Measurements from ENCODE around the gene TTC21A.

TTC21A gene

GRCh38 chr3:39133093-39133490 lies 25.6 kb downstream of the TTC21A start:
- no CpG with 5 or more reads among the region's 1 CpG for WGBS (ENCODE audit: extremely low coverage, insufficient coverage, low lambda C conversion rate)
- no peaks in the 10 kb centered on the region for H3K27me3 ChIP-seq (ENCODE audit: insufficient read depth, low read length, poor library complexity)
- H3K9ac ChIP-seq (ENCODE audit: low read length) = no peak overlapping the region
- no peak overlapping the region for H2BK15ac ChIP-seq (replicated peaks; ENCODE audit: low read depth)
- H2BK120ac ChIP-seq (ENCODE audit: low read depth, low read length) = no peak overlapping the region
- no peak overlapping the region for H2AK5ac ChIP-seq (ENCODE audit: low read length)
- H3K36me3 ChIP-seq (ENCODE audit: control insufficient read depth, insufficient read depth, low read length) = no peaks in the 10 kb centered on the region
- H3K27ac ChIP-seq (ENCODE audit: low read depth, low read length) = no peak overlapping the region
- no peak overlapping the region for H2BK5ac ChIP-seq (ENCODE audit: low read length)
- peaks cover 5% of the 10 kb centered on the region for H3K4me1 ChIP-seq (ENCODE audit: control insufficient read depth, low read depth, low read length)
- H4K8ac ChIP-seq (ENCODE audit: low read depth, low read length) = no peak overlapping the region
- H3K23ac ChIP-seq (ENCODE audit: low read length) = no peak overlapping the region
- H3K56ac ChIP-seq (ENCODE audit: low read length) = no peak overlapping the region
- H3K4ac ChIP-seq (ENCODE audit: low read depth, low read length) = no peak overlapping the region
- no peak for DNase-seq
- no peak overlapping the region for H3K4me3 ChIP-seq (ENCODE audit: low read length)
- no peak overlapping the region for H4K5ac ChIP-seq (ENCODE audit: low read length)
- H3K79me1 ChIP-seq (ENCODE audit: low read length) = no peaks in the 10 kb centered on the region
- H3K18ac ChIP-seq (ENCODE audit: low read length) = no peak overlapping the region
- H3K79me2 ChIP-seq (ENCODE audit: control insufficient read depth, insufficient read depth, low read length) = no peaks in the 10 kb centered on the region
- H3K4me2 ChIP-seq (ENCODE audit: low read length) = no peak overlapping the region

GRCh38 chr3:39133822-39134221 lies 26.3 kb downstream of the TTC21A start:
- Histone ChIP-seq H3K36me3 (ENCODE audit: control insufficient read depth, insufficient read depth, low read length) (no peaks in the 10 kb centered on the region), H3K4me3 (ENCODE audit: low read length) (no peak overlapping the region), H3K4ac (ENCODE audit: low read depth, low read length) (no peak overlapping the region), H2AK5ac (ENCODE audit: low read length) (no peak overlapping the region), H3K9ac (ENCODE audit: low read length) (no peak overlapping the region), H3K23ac (ENCODE audit: low read length) (no peak overlapping the region), H3K79me1 (ENCODE audit: low read length) (no peaks in the 10 kb centered on the region), H3K18ac (ENCODE audit: low read length) (no peak overlapping the region), H2BK120ac (ENCODE audit: low read depth, low read length) (no peak overlapping the region), H3K27me3 (ENCODE audit: insufficient read depth, low read length, poor library complexity) (no peaks in the 10 kb centered on the region), H4K5ac (ENCODE audit: low read length) (no peak overlapping the region), H2BK5ac (ENCODE audit: low read length) (no peak overlapping the region), H3K79me2 (ENCODE audit: control insufficient read depth, insufficient read depth, low read length) (no peaks in the 10 kb centered on the region), H4K8ac (ENCODE audit: low read depth, low read length) (no peak overlapping the region), H2BK15ac (replicated peaks; ENCODE audit: low read depth) (no peak overlapping the region), H3K56ac (ENCODE audit: low read length) (no peak overlapping the region), H3K27ac (ENCODE audit: low read depth, low read length) (no peak overlapping the region), H3K4me2 (ENCODE audit: low read length) (no peak overlapping the region), H3K4me1 (ENCODE audit: control insufficient read depth, low read depth, low read length) (peaks cover 5% of the 10 kb centered on the region)
- no CpG with 5 or more reads among the region's 6 CpGs for WGBS (ENCODE audit: extremely low coverage, insufficient coverage, low lambda C conversion rate)
- no peak for DNase-seq

GRCh38 chr3:39134305-39134704 lies 26.8 kb downstream of the TTC21A start:
- no peak overlapping the region for H3K4ac ChIP-seq (ENCODE audit: low read depth, low read length)
- no peak overlapping the region for H2AK5ac ChIP-seq (ENCODE audit: low read length)
- no CpG with 5 or more reads among the region's 7 CpGs for WGBS (ENCODE audit: extremely low coverage, insufficient coverage, low lambda C conversion rate)
- H3K18ac ChIP-seq (ENCODE audit: low read length) = no peak overlapping the region
- no peak overlapping the region for H3K23ac ChIP-seq (ENCODE audit: low read length)
- no peak overlapping the region for H3K27ac ChIP-seq (ENCODE audit: low read depth, low read length)
- H3K79me2 ChIP-seq (ENCODE audit: control insufficient read depth, insufficient read depth, low read length) = no peaks in the 10 kb centered on the region
- no peak overlapping the region for H4K8ac ChIP-seq (ENCODE audit: low read depth, low read length)
- H3K4me2 ChIP-seq (ENCODE audit: low read length) = no peak overlapping the region
- no peak overlapping the region for H2BK120ac ChIP-seq (ENCODE audit: low read depth, low read length)
- no peak overlapping the region for H4K5ac ChIP-seq (ENCODE audit: low read length)
- no peak overlapping the region for H3K56ac ChIP-seq (ENCODE audit: low read length)
- no peak overlapping the region for H3K4me3 ChIP-seq (ENCODE audit: low read length)
- no peak overlapping the region for H2BK15ac ChIP-seq (replicated peaks; ENCODE audit: low read depth)
- no peaks in the 10 kb centered on the region for H3K79me1 ChIP-seq (ENCODE audit: low read length)
- no peak overlapping the region for H3K9ac ChIP-seq (ENCODE audit: low read length)
- H2BK5ac ChIP-seq (ENCODE audit: low read length) = no peak overlapping the region
- H3K27me3 ChIP-seq (ENCODE audit: insufficient read depth, low read length, poor library complexity) = no peaks in the 10 kb centered on the region
- H3K36me3 ChIP-seq (ENCODE audit: control insufficient read depth, insufficient read depth, low read length) = no peaks in the 10 kb centered on the region
- H3K4me1 ChIP-seq (ENCODE audit: control insufficient read depth, low read depth, low read length) = peaks cover 5% of the 10 kb centered on the region
- no peak for DNase-seq

- Histone ChIP-seq H3K79me1 (ENCODE audit: low read length) (no peaks in the 10 kb centered on the region), H3K27ac (ENCODE audit: low read depth, low read length) (no peak overlapping the region), H3K23ac (ENCODE audit: low read length) (no peak overlapping the region), H3K56ac (ENCODE audit: low read length) (no peak overlapping the region), H3K27me3 (ENCODE audit: insufficient read depth, low read length, poor library complexity) (no peaks in the 10 kb centered on the region), H2BK120ac (ENCODE audit: low read depth, low read length) (no peak overlapping the region), H3K4me1 (ENCODE audit: control insufficient read depth, low read depth, low read length) (peaks cover 5% of the 10 kb centered on the region), H3K4me3 (ENCODE audit: low read length) (no peak overlapping the region), H3K4ac (ENCODE audit: low read depth, low read length) (no peak overlapping the region), H3K79me2 (ENCODE audit: control insufficient read depth, insufficient read depth, low read length) (no peaks in the 10 kb centered on the region), H3K9ac (ENCODE audit: low read length) (no peak overlapping the region), H3K18ac (ENCODE audit: low read length) (no peak overlapping the region), H2AK5ac (ENCODE audit: low read length) (no peak overlapping the region), H3K4me2 (ENCODE audit: low read length) (no peak overlapping the region), H4K5ac (ENCODE audit: low read length) (no peak overlapping the region), H4K8ac (ENCODE audit: low read depth, low read length) (no peak overlapping the region), H2BK15ac (replicated peaks; ENCODE audit: low read depth) (no peak overlapping the region), H2BK5ac (ENCODE audit: low read length) (no peak overlapping the region), H3K36me3 (ENCODE audit: control insufficient read depth, insufficient read depth, low read length) (no peaks in the 10 kb centered on the region)
- WGBS (ENCODE audit: extremely low coverage, insufficient coverage, low lambda C conversion rate) = no CpG with 5 or more reads among the region's 8 CpGs
- no peak for DNase-seq
Measured at GRCh38 chr3:39135170-39135805, 27.8 kb downstream of the TTC21A start.

GRCh38 chr3:39136533-39137434 lies 29.3 kb downstream of the TTC21A start:
- H3K36me3 ChIP-seq (ENCODE audit: control insufficient read depth, insufficient read depth, low read length) = peaks cover 4% of the 10 kb centered on the region
- no peaks in the 10 kb centered on the region for H3K79me2 ChIP-seq (ENCODE audit: control insufficient read depth, insufficient read depth, low read length)
- no CpG with 5 or more reads among the region's 21 CpGs for WGBS (ENCODE audit: extremely low coverage, insufficient coverage, low lambda C conversion rate)
- no peak overlapping the region for H3K27ac ChIP-seq (ENCODE audit: low read depth, low read length)
- no peak overlapping the region for H3K18ac ChIP-seq (ENCODE audit: low read length)
- no peak overlapping the region for H3K4me3 ChIP-seq (ENCODE audit: low read length)
- no peak overlapping the region for H2AK5ac ChIP-seq (ENCODE audit: low read length)
- H3K4me1 ChIP-seq (ENCODE audit: control insufficient read depth, low read depth, low read length) = no peaks in the 10 kb centered on the region
- no peak overlapping the region for H3K4me2 ChIP-seq (ENCODE audit: low read length)
- no peak overlapping the region for H2BK120ac ChIP-seq (ENCODE audit: low read depth, low read length)
- H4K8ac ChIP-seq (ENCODE audit: low read depth, low read length) = no peak overlapping the region
- no peak overlapping the region for H3K9ac ChIP-seq (ENCODE audit: low read length)
- DNase-seq = no peak
- H3K79me1 ChIP-seq (ENCODE audit: low read length) = peaks cover 3% of the 10 kb centered on the region
- H3K23ac ChIP-seq (ENCODE audit: low read length) = peak overlapping the region; percentile 80
- no peak overlapping the region for H3K4ac ChIP-seq (ENCODE audit: low read depth, low read length)
- H2BK5ac ChIP-seq (ENCODE audit: low read length) = no peak overlapping the region
- H4K5ac ChIP-seq (ENCODE audit: low read length) = no peak overlapping the region
- no peak overlapping the region for H2BK15ac ChIP-seq (replicated peaks; ENCODE audit: low read depth)
- H3K56ac ChIP-seq (ENCODE audit: low read length) = peak overlapping the region; percentile 3
- no peaks in the 10 kb centered on the region for H3K27me3 ChIP-seq (ENCODE audit: insufficient read depth, low read length, poor library complexity)
